T-helper 2 cell (primary cell): ENCODE data around the gene ARHGAP19.
A peak's percentile ranks its signal among the peaks of the same experiment; 100 is the strongest.
"Not testable (repeated sequence)": the region's sequence is repeated elsewhere in the genome, so short reads cannot be mapped to it uniquely, and the experiment has no call there.

Experiments
- DNase-seq, 5 experiments: peaks; one replicate each; pipeline versions ENCODE4 v3.0.0 to v3.0.0-alpha.2; 2012 to 2022

ARHGAP19 gene

DNA sequence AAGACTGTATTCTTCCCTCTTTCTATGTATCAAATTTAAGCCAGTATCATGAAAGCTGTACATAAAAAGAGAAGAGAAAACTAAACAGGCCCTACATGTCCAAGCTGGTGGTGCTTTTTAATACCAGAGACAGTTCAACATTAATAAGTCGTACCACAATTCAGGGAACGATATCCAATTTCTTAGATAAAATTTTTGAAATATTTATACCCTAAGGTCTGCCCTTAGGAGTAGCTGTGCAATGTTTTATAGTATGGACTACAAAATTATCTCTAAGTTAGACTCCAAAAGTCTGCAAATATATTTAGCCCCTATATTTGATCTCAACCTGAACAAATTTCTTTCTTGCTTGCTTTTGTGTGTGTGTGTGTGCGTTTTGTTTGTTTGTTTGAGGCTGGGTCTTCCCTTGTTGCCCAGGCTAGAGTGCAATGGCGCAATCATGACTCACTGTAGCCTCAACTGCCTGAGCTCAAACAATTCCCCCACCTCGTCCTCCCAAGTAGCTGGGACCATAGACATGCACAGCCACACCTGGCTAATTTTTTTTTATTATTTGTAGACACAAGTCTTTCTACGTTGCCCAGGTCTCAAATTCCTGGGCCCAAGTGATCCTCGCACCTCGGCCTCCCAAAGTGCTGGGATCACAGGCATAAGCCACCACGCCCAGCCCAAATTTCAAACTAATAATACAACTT, 13.2 kb downstream of the ARHGAP19 start:
- no peak for DNase-seq

DNA sequence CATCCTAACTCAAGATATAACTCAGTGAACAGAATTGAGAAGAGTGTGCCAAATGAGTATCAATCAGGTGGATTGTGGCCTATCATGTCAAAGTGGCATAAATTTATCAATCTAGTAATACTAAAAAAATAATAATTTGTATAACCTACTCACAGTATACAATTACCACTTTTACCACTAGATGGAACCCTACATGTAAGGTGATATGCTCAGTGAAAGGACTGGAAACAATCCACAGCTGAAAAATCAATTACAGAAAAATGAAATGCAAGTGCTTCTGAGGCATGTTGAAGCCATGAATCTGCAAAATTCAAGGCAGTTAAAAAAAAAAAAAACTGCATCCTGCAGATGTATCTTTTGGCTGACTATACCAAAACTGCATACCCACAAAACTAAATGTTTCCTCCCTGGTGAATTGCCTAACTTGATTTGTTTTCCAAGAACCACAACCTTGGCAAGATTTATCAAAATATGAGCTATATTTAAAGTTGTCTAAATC, 13.9 kb downstream of the ARHGAP19 start:
- peak in 2 of 5 experiments; percentile 12 to 71 for DNase-seq

GRCh38 chr10:97277551-97277950, 14.9 kb downstream of the ARHGAP19 start:
- no peak for DNase-seq

DNA sequence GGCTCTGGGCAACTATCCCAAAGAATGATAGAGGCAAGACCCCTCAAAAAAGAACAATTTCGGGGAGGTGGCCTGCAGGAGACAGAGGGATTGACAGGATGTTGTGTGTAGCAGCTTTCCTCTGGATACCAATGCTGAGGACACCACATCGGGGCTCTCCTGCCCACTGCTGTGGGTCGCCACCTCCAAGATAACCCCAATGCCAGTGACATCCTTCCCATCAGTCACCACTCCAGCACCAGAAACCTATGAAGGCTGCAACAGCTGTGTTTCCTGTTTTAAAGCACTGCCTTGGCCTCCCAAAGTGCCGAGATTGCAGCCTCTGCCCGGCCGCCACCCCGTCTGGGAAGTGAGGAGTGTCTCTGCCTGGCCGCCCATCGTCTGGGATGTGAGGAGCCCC, 17.6 kb downstream of the ARHGAP19 start:
- no peak for DNase-seq

DNA sequence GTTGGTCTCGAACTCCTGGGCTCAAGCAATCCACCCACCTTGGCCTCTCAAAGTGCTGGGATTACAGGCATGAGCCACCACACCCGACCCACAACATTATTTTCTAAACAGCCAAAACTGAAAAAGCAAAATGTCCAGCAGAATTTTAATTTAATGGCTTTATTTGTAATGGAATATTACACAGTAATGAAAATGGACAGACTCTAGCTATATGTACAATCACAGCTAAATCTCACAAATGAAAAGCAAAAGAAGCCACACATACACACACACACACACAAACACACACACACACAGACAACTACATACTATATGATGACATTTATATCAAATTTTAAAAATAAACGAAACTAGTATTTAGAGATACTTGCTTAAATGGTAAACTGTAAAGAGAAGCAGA, 18.7 kb downstream of the ARHGAP19 start:
- DNase-seq, result no peak

DNA sequence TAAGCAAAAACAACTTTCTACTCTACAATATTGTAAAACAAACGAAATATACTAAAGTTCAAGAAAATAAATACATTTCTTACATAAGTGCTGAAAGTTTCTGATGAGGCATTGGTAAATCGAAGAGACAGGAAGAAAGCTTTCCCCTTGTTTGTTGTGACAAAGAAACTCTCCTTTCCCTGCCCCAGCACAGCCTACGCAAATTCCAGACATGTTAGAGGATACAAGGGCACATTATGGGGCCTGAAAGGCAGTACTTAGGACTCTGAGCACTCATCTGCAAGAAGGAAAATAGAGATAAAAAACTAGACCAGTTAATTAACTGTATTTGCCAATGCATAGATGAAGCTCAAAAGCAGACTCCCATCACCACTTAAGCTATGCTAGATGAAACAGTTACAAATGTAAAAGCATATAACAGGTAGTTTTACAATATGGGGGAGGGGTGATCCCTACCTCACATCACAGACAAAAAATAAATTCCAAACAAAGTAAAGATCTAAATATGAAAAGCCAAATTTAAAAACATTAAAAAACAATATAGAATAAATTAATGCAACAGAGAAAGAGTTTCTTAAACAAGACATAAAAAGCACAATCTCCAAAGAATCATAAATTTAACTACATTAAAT, 21.8 kb downstream of the ARHGAP19 start:
- DNase-seq, result no peak

GRCh38 chr10:97267671-97268070, 24.8 kb downstream of the ARHGAP19 start:
- DNase-seq, result no peak

DNA sequence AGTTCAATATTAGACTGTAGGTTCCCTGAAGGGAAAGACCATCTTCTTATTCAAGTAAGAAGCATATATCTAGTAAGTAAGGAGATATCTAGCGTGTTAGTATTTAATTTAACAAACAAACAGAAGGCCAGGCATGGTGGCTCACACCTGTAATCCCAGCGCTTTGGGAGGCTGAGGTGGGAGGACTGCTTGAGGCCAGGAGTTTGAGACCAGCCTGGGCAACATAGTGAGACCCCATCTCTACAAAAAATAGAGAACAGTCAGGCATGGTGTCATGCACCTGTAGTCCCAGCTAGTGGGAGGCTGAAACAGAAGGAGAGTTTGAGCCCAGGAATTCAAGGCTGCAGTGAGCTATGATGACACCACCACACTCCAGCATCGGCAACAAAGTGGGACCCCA, 27.3 kb downstream of the ARHGAP19 start:
- not testable (repeated sequence) for DNase-seq

- DNase-seq, result no peak
These were observed 28.5 kb downstream of the ARHGAP19 start for GRCh38 chr10:97263971-97264370.

DNA sequence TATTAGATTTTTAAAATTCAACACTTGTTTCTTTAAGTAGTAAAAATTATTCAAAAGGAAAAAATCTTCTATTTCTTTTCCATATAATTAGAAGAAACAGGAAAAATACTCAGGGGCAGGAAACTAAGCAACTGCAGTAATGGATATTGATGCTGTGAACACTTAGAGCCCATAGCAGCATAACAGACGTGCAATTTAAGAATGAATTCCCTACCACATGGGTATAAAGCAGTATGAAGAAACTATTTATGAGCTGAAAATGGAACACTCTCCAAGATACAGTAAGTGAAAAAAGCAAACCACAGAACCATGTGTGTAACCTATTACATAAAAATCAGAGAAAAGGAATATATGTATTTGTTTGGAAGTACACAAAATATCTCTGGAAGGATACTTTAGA, 30.8 kb downstream of the ARHGAP19 start:
- DNase-seq, result no peak

DNA sequence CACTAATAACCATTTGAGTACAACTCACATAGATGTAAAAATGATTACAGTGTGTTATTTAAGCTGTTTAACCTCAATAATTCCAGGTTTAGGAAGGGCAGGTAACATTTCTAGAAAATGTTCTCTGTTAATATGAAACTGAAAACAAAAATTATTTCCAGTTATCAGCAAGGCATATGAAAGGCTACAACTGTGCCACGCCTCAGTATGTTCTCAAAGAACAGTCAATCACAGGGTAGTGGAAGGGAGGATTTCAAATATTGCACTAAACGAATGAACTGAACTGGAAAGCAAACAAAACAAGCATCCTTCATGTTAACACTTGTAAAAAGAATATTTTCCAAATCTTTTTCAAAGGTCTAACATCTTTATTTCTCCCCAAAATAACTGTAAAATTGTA, 31.3 kb downstream of the ARHGAP19 start:
- DNase-seq, result no peak

- no peak for DNase-seq
These were observed 33.3 kb downstream of the ARHGAP19 start for GRCh38 chr10:97259119-97259518.

GRCh38 chr10:97256356-97256755, 36.1 kb downstream of the ARHGAP19 start:
- no peak for DNase-seq

- no peak for DNase-seq
These were observed 36.7 kb downstream of the ARHGAP19 start for GRCh38 chr10:97255512-97256293.

GRCh38 chr10:97254694-97255093, 37.7 kb downstream of the ARHGAP19 start:
- DNase-seq, result no peak

GRCh38 chr10:97250952-97251351, 41.5 kb downstream of the ARHGAP19 start:
- DNase-seq, result no peak

DNA sequence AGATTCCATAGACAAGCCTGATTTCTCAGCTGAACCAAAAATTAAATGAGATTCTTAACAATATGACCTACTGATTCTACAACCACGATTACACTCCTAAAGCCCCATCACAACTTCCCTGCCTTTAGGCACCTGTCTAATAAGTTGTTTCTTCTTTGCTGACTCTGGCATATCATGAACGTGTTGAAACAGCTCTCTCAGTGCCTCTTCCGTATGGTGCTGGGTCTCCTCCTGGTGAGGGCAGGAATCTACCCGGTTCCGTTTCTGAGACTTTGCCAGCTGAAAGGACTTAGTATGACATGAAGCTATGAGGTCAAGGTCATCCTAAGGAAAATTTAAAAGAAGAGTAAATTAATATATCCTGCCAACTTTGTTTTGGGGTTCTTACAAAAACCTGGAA, 48.6 kb downstream of the ARHGAP19 start:
- no peak for DNase-seq

DNA sequence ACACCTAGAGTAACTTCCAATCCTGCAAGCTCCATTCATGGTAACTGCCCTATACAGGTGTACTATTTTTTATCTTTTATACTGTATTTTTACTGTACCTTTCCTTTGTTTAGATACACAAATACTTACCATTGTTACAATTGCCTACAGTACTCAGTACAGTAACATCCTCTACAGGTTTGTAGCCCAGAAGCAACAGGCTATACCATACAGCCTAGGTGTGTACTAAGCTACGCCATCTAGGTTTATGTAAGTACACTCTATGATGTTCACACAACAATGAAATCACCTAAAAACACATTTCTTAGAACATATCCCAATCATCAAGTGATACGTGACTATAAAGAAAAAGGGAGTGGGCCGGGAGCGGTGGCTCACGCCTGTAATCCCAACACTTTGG, 53.6 kb downstream of the ARHGAP19 start:
- no peak for DNase-seq

GRCh38 chr10:97235353-97235752, 57.1 kb downstream of the ARHGAP19 start:
- DNase-seq, result no peak

GRCh38 chr10:97234400-97234799, 58.0 kb downstream of the ARHGAP19 start:
- DNase-seq, result peak in 1 of 5 experiments; percentile 48

DNA sequence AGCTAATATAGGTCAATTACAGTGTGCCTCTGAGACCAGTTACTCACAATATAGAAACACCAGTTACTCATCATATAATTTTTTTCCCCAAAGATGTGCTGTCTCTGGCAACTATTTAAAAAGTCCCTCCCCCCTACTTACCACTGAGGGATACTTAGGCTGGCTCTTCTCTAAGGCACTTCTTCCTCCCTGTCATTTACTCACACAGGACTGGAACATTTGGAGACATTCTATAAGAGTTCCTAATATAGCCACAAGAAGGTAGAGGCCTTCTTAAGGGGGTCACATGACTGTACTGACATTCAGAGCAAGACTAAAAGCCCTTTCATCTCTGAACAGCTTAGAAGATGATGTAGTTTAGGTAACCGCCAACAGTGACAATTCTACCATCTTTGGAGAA, 62.3 kb downstream of the ARHGAP19 start:
- DNase-seq, result peak in 1 of 5 experiments; percentile 14

- no peak for DNase-seq
These were observed 63.0 kb downstream of the ARHGAP19 start for GRCh38 chr10:97229322-97230015.

GRCh38 chr10:97228775-97229157, 63.7 kb downstream of the ARHGAP19 start:
- DNase-seq, result no peak
